GM23338 (cell line): ENCODE results near the gene AOPEP. TPM values are rescaled to one million over a fixed set of nuclear protein-coding genes. Genes with fewer than 3 reads are reported as not detected.
A peak's percentile ranks its signal among the peaks of the same experiment; 100 is the strongest.

Experiments used
- ATAC-seq: fragments of 200-7000 bp; cut with Tn5 transposase; 3 replicates; pipeline ENCODE4 v1.9.1; 2020
- DNase-seq: peaks from one replicate; pipeline ENCODE4 v3.0.0-alpha.2; 2015; ENCODE audit warnings: low spot score
- H2AFZ ChIP-seq: fragments of 200-600 bp; sonication (generic); 2 replicates; pipeline ENCODE4 v1.8.0; 2016; ENCODE audit warnings: antibody characterized with exemption, mild to moderate bottlenecking, moderate library complexity
- H3F3A ChIP-seq: fragments of 200-600 bp; sonication (generic); replicated peaks from 2 replicates; pipeline ENCODE4 v1.8.0; 2017; ENCODE audit warnings: antibody characterized with exemption, mixed run types, low read depth
- H3K27ac ChIP-seq: fragments of 200-600 bp; sonication (generic); 2 replicates; pipeline ENCODE4 v1.6.1; 2016; ENCODE audit warnings: low read depth
- H3K27me3 ChIP-seq: fragments of 200-600 bp; sonication (generic); 2 replicates; pipeline ENCODE4 v1.8.0; 2016; ENCODE audit warnings: mild to moderate bottlenecking, mixed run types, moderate library complexity; ENCODE audit not compliant: insufficient read depth
- H3K36me3 ChIP-seq: fragments of 200-600 bp; sonication (generic); 2 replicates; pipeline ENCODE4 v1.8.0; 2016; ENCODE audit warnings: mild to moderate bottlenecking; ENCODE audit not compliant: insufficient read depth
- H3K4me1 ChIP-seq: fragments of 200-600 bp; sonication (generic); 2 replicates; pipeline ENCODE4 v1.8.0; 2016; ENCODE audit warnings: mild to moderate bottlenecking, moderate library complexity; ENCODE audit not compliant: insufficient read depth
- H3K4me2 ChIP-seq: fragments of 200-600 bp; sonication (generic); 2 replicates; pipeline ENCODE4 v1.7.1; 2017; ENCODE audit warnings: mixed run types
- H3K4me3 ChIP-seq: fragments of 200-600 bp; sonication (generic); 2 replicates; pipeline ENCODE4 v1.6.1; 2016; ENCODE audit warnings: mixed run types
- H3K79me2 ChIP-seq: fragments of 200-600 bp; sonication (generic); replicated peaks from 2 replicates; pipeline ENCODE4 v1.8.0; 2017; ENCODE audit warnings: mild to moderate bottlenecking; ENCODE audit not compliant: insufficient read depth
- H3K9me2 ChIP-seq: fragments of 200-600 bp; sonication (generic); 2 replicates; pipeline ENCODE4 v1.8.0; 2017; ENCODE audit not compliant: insufficient read depth
- H4K20me1 ChIP-seq: fragments of 200-600 bp; sonication (generic); replicated peaks from 2 replicates; pipeline ENCODE4 v1.8.0; 2017; ENCODE audit warnings: mild to moderate bottlenecking; ENCODE audit not compliant: insufficient read depth
- H3K27ac Mint-ChIP-seq: 2 replicates; pipeline ENCODE4 v1.8.0; 2020; ENCODE audit warnings: inconsistent platforms, mild to moderate bottlenecking, moderate library complexity, mixed read lengths
- H3K27me3 Mint-ChIP-seq: 3 replicates; pipeline ENCODE4 v1.8.0; 2022; ENCODE audit warnings: low read depth, mild to moderate bottlenecking, moderate library complexity, mixed read lengths, inconsistent platforms; ENCODE audit not compliant: insufficient read depth, poor library complexity
- H3K36me3 Mint-ChIP-seq: 3 replicates; pipeline ENCODE4 v1.8.0; 2021; ENCODE audit warnings: low read depth, mild to moderate bottlenecking, inconsistent platforms, moderate library complexity, mixed read lengths
- H3K4me1 Mint-ChIP-seq: 3 replicates; pipeline ENCODE4 v1.8.0; 2020; ENCODE audit warnings: mild to moderate bottlenecking, inconsistent platforms, mixed read lengths
- H3K4me3 Mint-ChIP-seq: 3 replicates; pipeline ENCODE4 v1.8.0; 2021; ENCODE audit warnings: moderate library complexity, mild to moderate bottlenecking, inconsistent platforms, mixed read lengths
- H3K9me3 Mint-ChIP-seq: 3 replicates; pipeline ENCODE4 v1.8.0; 2020; ENCODE audit warnings: moderate library complexity, mild to moderate bottlenecking, inconsistent platforms, mixed read lengths
- CTCF ChIP-seq, 2 experiments: fragments of 200-600 bp in 1 of 2; sonication (generic) in 1 of 2; conservative IDR thresholded peaks; 2 replicates each; pipeline versions ENCODE4 v1.5.1 to v1.6.1; 2016 to 2017; ENCODE audit warnings: antibody characterized with exemption in 2 of 2, low read depth in 2 of 2, mild to moderate bottlenecking in 2 of 2, moderate library complexity in 1 of 2
- EZH2 ChIP-seq: fragments of 200-600 bp; sonication (generic); IDR thresholded peaks from one replicate; pipeline ENCODE4 v1.8.0; 2017; ENCODE audit warnings: antibody characterized with exemption, mild to moderate bottlenecking, low read depth; ENCODE audit not compliant: unreplicated experiment
- JUNB ChIP-seq: IDR thresholded peaks from one replicate; pipeline ENCODE4 v1.6.1; 2016; ENCODE audit warnings: antibody characterized with exemption; ENCODE audit not compliant: unreplicated experiment
- POLR2AphosphoS5 ChIP-seq: IDR thresholded peaks from 2 replicates; pipeline ENCODE4 v1.6.1; 2016; ENCODE audit warnings: antibody characterized with exemption, low read depth
- ZNF462 ChIP-seq: fragments of 250-450 bp; sonication (Bioruptor Pico); IDR thresholded peaks from 2 replicates; pipeline ENCODE4 v1.5.0; 2020; ENCODE audit warnings: mild to moderate bottlenecking, moderate library complexity
- polyA plus RNA-seq: library from polyadenylated mRNA; unstranded; fragments of >200 nt; fragmentation: Nextera tagmentation; extraction: Ambion mirVana; gene quantifications from 2 replicates; pipeline ENCODE4 v1.2.1, GENCODE V29; 2016
- total RNA-seq: library from RNA; depleted of rRNA; stranded (reverse); fragments of >200 nt; shearing (Covaris generic); gene quantifications from 2 replicates; pipeline ENCODE4 v1.2.3, GENCODE V29; 2014

Gene AOPEP
- total and polyA plus RNA-seq, 2 experiments from 2014 or later, result 7.0 to 16.5 TPM

GRCh38 chr9:95083086-95083768 is 356.7 kb downstream of the AOPEP start (continued):
- no peak for TF ChIP-seq ZNF462 (CRISPR knock-in tag)
- no peak for TF ChIP-seq POLR2AphosphoS5
- TF ChIP-seq CTCF (conservative IDR thresholded peaks at IDR 0.05; ENCODE audit: low read depth in 2 of 2), result no peak

GRCh38 chr9:95084254-95084934 is 357.9 kb downstream of the AOPEP start:
- H2AFZ ChIP-seq, result no peak overlapping the region
- TF ChIP-seq CTCF (conservative IDR thresholded peaks at IDR 0.05; ENCODE audit: low read depth in 2 of 2) (peak in 1 of 2 experiments; percentile 26; a peak in 2 of 4 replicates), EZH2 (no peak), JUNB (no peak)
- ATAC-seq, result no peak
- Mint-ChIP-seq H3K4me3 (no peak overlapping the region), H3K4me1 (peaks cover 16% of the 10 kb centered on the region), H3K27me3 (peaks cover 11% of the 10 kb centered on the region), H3K27ac (no peak overlapping the region), H3K9me3 (no peaks in the 10 kb centered on the region), H3K36me3 (peaks cover 4% of the 10 kb centered on the region; the same call in 2 of the 3 replicates)
- no peaks in the 10 kb centered on the region for H3K9me2 ChIP-seq
- no peak for DNase-seq
- H3K79me2 ChIP-seq, result no peaks in the 10 kb centered on the region
- no peaks in the 10 kb centered on the region; the same call in 1 of the 2 replicates for H4K20me1 ChIP-seq
- no peak overlapping the region for H3K4me3 ChIP-seq
- H3K4me1 ChIP-seq, result 0 out of 2 replicates have a peak, but pooled peaks cover under 1% of the 10 kb centered on the region
- no peak overlapping the region for H3K27ac ChIP-seq
- H3F3A ChIP-seq, result no peaks in the 10 kb centered on the region
- H3K27me3 ChIP-seq, result no peaks in the 10 kb centered on the region
- H3K4me2 ChIP-seq, result no peak overlapping the region
- H3K36me3 ChIP-seq, result no peaks in the 10 kb centered on the region
